ENCODE results near the gene PILRA. TPM values are rescaled to one million over a fixed set of nuclear protein-coding genes. Genes with fewer than 3 reads are reported as not detected.
"Not testable (repeated sequence)": the region's sequence is repeated elsewhere in the genome, so short reads cannot be mapped to it uniquely, and the experiment has no call there.

PILRA gene
- total and polyA plus RNA-seq, 2 of the 8 experiments (the other 6 are each of a cell fraction or from before 2014, with no cell fraction given), result 7.6 to 10.6 TPM

DNA sequence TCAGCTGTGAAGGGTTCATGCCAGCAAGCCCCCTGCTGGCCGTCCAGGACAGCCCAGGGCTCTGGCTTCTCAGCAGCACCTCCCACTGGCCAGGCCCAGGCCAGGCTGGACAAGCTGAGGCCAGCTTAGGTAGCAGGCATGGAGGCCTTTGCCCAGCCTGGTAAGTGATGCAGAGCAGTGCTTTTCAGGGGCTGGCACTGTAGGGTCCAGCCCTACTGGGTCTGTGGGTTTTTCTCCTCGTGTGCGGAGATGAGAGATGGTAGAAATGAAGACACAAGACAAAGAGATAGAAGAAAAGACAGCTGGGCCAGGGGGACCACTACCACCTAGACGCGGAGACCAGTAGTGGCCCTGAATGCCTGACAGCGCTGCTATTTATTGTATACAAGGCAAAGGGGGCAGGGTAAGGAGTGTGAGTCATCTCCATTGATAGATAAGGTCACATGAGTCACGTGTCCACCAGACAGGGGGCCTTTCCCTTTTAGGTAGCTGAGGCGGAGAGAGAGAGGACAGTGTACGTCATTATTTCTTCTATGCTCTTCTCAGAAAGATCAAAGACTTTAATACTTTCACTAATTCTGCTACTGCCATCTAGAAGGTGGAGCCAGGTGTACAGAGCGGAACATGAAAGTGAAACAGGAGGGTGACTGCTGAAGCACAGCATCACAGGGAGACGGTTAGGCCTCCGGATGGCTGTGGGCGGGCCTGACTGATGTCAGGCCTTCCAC, 28.6 kb upstream of the PILRA start:
- H3K9ac ChIP-seq (replicated peaks in 1 of 4; ENCODE audit: extremely low read depth in 1 of 4, low read depth in 3 of 4, low read length in 3 of 4); H2BK20ac ChIP-seq (ENCODE audit: low read length); H2BK120ac ChIP-seq (replicated peaks; ENCODE audit: low read depth, low read length); H2BK12ac ChIP-seq (ENCODE audit: low read depth, low read length); H3K27ac ChIP-seq (ENCODE audit: low read depth, low read length); H2BK15ac ChIP-seq (ENCODE audit: low read length); H4K20me1 ChIP-seq (replicated peaks in 1 of 2; ENCODE audit: control insufficient read depth in 1 of 2, insufficient read depth in 2 of 2, low read length in 2 of 2); H2AFZ ChIP-seq (ENCODE audit: low read length); H4K91ac ChIP-seq (replicated peaks; ENCODE audit: insufficient read length, low read length); H2BK5ac ChIP-seq (ENCODE audit: low read depth, low read length); H3K4me1 ChIP-seq (replicated peaks in 1 of 4; ENCODE audit: control insufficient read depth in 3 of 4, insufficient read depth in 4 of 4, low read length in 3 of 4); H3K79me2 ChIP-seq (ENCODE audit: control insufficient read depth in 1 of 2, insufficient read depth in 2 of 2, low read length in 2 of 2); H3K4me2 ChIP-seq (ENCODE audit: insufficient read depth in 1 of 2, low read depth in 2 of 2, low read length in 2 of 2); FAIRE-seq; H4K5ac ChIP-seq (ENCODE audit: insufficient read length, low read depth, low read length); H3K9me3 ChIP-seq (ENCODE audit: insufficient read depth in 2 of 2, low read depth in 1 of 2, low read length in 1 of 2); H3K23me2 ChIP-seq (ENCODE audit: low read depth, low read length); H2AK5ac ChIP-seq (ENCODE audit: low read depth, low read length); H3K4me3 ChIP-seq (ENCODE audit: extremely low read depth in 1 of 4, insufficient read depth in 2 of 4, low read depth in 3 of 4, low read length in 4 of 4); H3K18ac ChIP-seq (ENCODE audit: extremely low read depth, low read length); H3K23ac ChIP-seq (ENCODE audit: insufficient read length); H3K4ac ChIP-seq (replicated peaks; ENCODE audit: insufficient read length, low read depth, low read length); H3K79me1 ChIP-seq (ENCODE audit: low read depth, low read length); H3K27me3 ChIP-seq (replicated peaks in 1 of 4; ENCODE audit: control insufficient read depth in 3 of 4, extremely low read depth in 1 of 4, insufficient read depth in 3 of 4, low read length in 3 of 4); DNase-seq (ENCODE audit: low read depth in 1 of 2, low spot score in 2 of 2); H3K14ac ChIP-seq (ENCODE audit: insufficient read length); H3K56ac ChIP-seq (replicated peaks; ENCODE audit: insufficient read length, low read depth, low read length); H4K8ac ChIP-seq (ENCODE audit: extremely low read depth, insufficient read depth, low read length): not testable (repeated sequence)
- peak; percentile 34 to 36 (median 35) for TF ChIP-seq CTCF (IDR thresholded peaks at IDR 0.05; ENCODE audit: control extremely low read depth in 1 of 3, insufficient read depth in 1 of 3, low read depth in 1 of 3, low read length in 3 of 3)
- WGBS, 2 experiments (ENCODE audit: extremely low coverage in 1 of 2, insufficient coverage in 1 of 2, insufficient read length in 1 of 2, insufficient replicate concordance in 2 of 2, low coverage in 1 of 2, low lambda C conversion rate in 2 of 2, missing lambda C conversion rate in 1 of 2), result 87% methylated on average over 9 of the region's 13 CpGs; no CpG with 5 or more reads in 1 of the 2 experiments
- POLR2A ChIA-PET (ENCODE audit: partially characterized antibody), result interaction anchor here (0.7 to 1.9 kb wide), 7 partner anchors 8 to 262 kb away, joined by 3 to 6 read pairs (median 3); partner anchors contain the start of gene MEPCE
- CTCF ChIA-PET (ENCODE audit: partially characterized antibody), result interaction anchor here (0.8 to 3.6 kb wide), 18 partner anchors 8 to 212 kb away, joined by 3 to 27 read pairs (median 4); no protein-coding TSS in a partner anchor
- peaks cover 12 to 47% (median 34%) of the 10 kb centered on the region in 4 experiments for H3K36me3 ChIP-seq (ENCODE audit: control insufficient read depth in 2 of 4, insufficient read depth in 4 of 4, low read length in 3 of 4)
